ENCODE results near the gene TECR. TPM values are rescaled to one million over a fixed set of nuclear protein-coding genes. Genes with fewer than 3 reads are reported as not detected.

Gene TECR
- total and polyA plus RNA-seq, 2 donors (not counting 3 experiments of a cell fraction or from before 2014, with no cell fraction given): 109 to 193 TPM

DNA sequence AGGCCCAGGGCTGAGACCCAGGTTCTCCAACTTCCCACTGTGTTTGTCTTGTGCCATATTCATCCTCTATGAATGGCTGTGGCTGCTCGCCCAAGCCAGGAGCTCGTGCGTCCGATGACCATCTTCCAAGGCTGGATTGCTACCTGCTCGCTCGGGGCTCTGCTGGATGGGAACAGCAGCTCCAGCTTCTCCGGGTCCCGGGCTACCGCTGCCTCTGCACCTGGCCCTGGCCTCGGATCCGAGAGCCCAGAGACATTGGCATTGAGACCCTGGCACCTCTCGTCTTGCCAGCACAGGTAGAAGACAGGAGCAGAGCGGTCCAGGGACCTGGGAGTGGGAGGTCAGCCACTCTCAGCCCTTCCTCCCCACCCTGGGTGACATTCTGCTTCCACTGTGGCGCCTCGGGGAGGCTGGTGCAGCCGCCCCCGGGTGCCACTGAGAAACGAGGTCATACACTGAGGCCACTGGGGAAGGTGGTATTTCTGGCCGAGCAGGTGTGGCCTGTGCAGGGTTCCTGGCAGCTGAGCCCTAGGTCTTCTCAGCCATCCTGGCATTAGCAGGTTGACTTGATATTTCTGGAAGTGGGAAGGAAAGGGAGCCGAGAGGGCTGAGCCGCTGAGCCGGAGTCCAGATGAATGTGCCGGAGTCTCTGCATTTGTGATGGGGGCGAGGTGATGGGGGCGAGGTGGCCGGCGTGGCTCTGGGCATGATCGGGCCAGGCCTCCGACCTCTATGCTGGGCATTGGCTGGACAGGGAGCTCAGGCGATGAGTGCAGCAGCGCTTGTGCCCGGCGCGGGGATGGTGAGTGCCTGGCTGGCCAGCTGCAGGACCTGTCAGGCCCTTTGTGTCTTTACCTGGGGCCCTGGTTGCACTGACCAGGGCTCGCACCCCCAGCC, 23.9 kb downstream of the TECR start:
- CTCF ChIA-PET: interaction anchor here (0.6 to 1.2 kb wide), 2 partner anchors 78 to 804 kb away, joined by 3 read pairs; partner anchors contain the start of gene PTGER1
- H3K36me3 ChIP-seq (ENCODE audit: control insufficient read depth in 2 of 2, extremely low read depth in 1 of 2, insufficient read depth in 2 of 2, low read length in 2 of 2): no peaks in the 10 kb centered on the region
- DNase-seq (ENCODE audit: low read depth, low spot score) (no peak), FAIRE-seq (no peak)
- no peak for TF ChIP-seq POLR2A (IDR thresholded peaks at IDR 0.05; ENCODE audit: low read depth, low read length)
- TF ChIP-seq, protein P1, sequence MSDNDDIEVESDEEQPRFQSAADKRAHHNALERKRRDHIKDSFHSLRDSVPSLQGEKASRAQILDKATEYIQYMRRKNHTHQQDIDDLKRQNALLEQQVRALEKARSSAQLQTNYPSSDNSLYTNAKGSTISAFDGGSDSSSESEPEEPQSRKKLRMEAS (IDR thresholded peaks at IDR 0.05; ENCODE audit: insufficient read depth, insufficient read length): no peak
- no peak for TF ChIP-seq JUN (IDR thresholded peaks at IDR 0.05; ENCODE audit: borderline replicate concordance, insufficient read depth, insufficient read length, low read depth)
- no peak for TF ChIP-seq POLR2AphosphoS5 (IDR thresholded peaks at IDR 0.05; ENCODE audit: insufficient read depth, low read depth, low read length)
- no peak for TF ChIP-seq FOS (IDR thresholded peaks at IDR 0.05; ENCODE audit: borderline replicate concordance, insufficient read depth, low read length)
- TF ChIP-seq EZH2 (IDR thresholded peaks at IDR 0.05; ENCODE audit: borderline replicate concordance, low read depth, low read length, severe bottlenecking): no peak
- no peak for TF ChIP-seq MYC (IDR thresholded peaks at IDR 0.05; ENCODE audit: low read depth, low read length)
- TF ChIP-seq, protein P2, sequence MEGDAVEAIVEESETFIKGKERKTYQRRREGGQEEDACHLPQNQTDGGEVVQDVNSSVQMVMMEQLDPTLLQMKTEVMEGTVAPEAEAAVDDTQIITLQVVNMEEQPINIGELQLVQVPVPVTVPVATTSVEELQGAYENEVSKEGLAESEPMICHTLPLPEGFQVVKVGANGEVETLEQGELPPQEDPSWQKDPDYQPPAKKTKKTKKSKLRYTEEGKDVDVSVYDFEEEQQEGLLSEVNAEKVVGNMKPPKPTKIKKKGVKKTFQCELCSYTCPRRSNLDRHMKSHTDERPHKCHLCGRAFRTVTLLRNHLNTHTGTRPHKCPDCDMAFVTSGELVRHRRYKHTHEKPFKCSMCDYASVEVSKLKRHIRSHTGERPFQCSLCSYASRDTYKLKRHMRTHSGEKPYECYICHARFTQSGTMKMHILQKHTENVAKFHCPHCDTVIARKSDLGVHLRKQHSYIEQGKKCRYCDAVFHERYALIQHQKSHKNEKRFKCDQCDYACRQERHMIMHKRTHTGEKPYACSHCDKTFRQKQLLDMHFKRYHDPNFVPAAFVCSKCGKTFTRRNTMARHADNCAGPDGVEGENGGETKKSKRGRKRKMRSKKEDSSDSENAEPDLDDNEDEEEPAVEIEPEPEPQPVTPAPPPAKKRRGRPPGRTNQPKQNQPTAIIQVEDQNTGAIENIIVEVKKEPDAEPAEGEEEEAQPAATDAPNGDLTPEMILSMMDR (IDR thresholded peaks at IDR 0.05; ENCODE audit: extremely low read depth in 1 of 2, insufficient read depth in 1 of 2, low read depth in 1 of 2, low read length in 2 of 2): no peak
- no peak for TF ChIP-seq GATA2 (IDR thresholded peaks at IDR 0.05; ENCODE audit: insufficient read depth, insufficient read length, low read depth, low read length)
- POLR2A ChIA-PET: no interaction called here
- dilution Hi-C loops (cut with MboI; ENCODE audit: extremely low pct_ligation_motif_present, low sequenced_read_pairs) (no loop called here), intact Hi-C loops (cut with micrococcal nuclease) (no loop called here)
- no peak overlapping the region for H3K9ac ChIP-seq (replicated peaks; ENCODE audit: extremely low read depth, insufficient read depth, low read length)
- no peak overlapping the region for H3K4me2 ChIP-seq (ENCODE audit: insufficient read depth, low read length)
- no peak overlapping the region for H3K4me3 ChIP-seq (replicated peaks in 1 of 3; ENCODE audit: insufficient read depth in 1 of 3, low read depth in 1 of 3, low read length in 3 of 3)
- H3K27ac ChIP-seq (ENCODE audit: insufficient read depth, low read depth, low read length): no peak overlapping the region
- no peaks in the 10 kb centered on the region for H3K9me3 ChIP-seq (replicated peaks; ENCODE audit: control insufficient read depth, insufficient read depth, low read length)
- H4K20me1 ChIP-seq (replicated peaks; ENCODE audit: control insufficient read depth, extremely low read depth, insufficient read depth, low read length): no peaks in the 10 kb centered on the region
- H3K9me1 ChIP-seq (replicated peaks; ENCODE audit: control insufficient read depth, extremely low read depth, insufficient read depth, low read length): no peaks in the 10 kb centered on the region
- no peaks in the 10 kb centered on the region for H3K79me2 ChIP-seq (ENCODE audit: control insufficient read depth, insufficient read depth, low read length)
- no peaks in the 10 kb centered on the region for H3K4me1 ChIP-seq (ENCODE audit: control insufficient read depth, extremely low read depth, insufficient read depth, low read length)
- H2AFZ ChIP-seq (ENCODE audit: low read depth, low read length): no peak overlapping the region
- H3K27me3 ChIP-seq (ENCODE audit: control insufficient read depth in 2 of 2, insufficient read depth in 2 of 2, low read length in 2 of 2): no peaks in the 10 kb centered on the region
- BruUV-seq (replicated peaks): no TSS peak
